GM19239 (cell line): Measurements from ENCODE around the gene SNCAIP.
"Not testable (repeated sequence)": the region's sequence is repeated elsewhere in the genome, so short reads cannot be mapped to it uniquely, and the experiment has no call there.

Experiments used
- DNase-seq: peaks from one replicate; pipeline ENCODE4 v3.0.0; 2011; ENCODE audit warnings: low spot score; ENCODE audit not compliant: insufficient read length
- FAIRE-seq: peaks from 2 replicates; lab custom pipeline; 2011; peaks lifted over from hg19 to GRCh38; lab: Jason Lieb, UNC

Gene SNCAIP

DNA sequence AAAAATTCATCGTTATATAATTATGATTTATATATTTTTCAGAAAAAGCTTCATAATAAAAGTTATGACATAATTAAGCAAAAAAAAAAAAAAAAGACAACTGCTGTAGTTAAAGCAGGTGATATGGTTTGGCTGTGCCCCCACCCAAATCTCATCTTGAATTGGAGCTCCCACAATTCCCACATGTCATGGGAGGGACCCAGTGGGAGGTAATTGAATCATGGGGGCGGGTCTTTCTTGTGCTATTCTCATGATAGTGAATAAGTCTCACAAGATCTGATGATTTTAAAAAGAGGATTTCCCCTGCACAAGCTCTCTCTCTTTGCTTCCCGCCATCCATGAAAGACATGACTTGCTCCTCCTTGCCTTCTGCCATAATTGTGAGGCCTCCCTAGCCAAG, 41.3 kb downstream of the SNCAIP start:
- not testable (repeated sequence) for DNase-seq, FAIRE-seq

GRCh38 chr5:122354293-122354692, 42.3 kb downstream of the SNCAIP start:
- DNase-seq (no peak), FAIRE-seq (no peak)

GRCh38 chr5:122355324-122355723, 43.3 kb downstream of the SNCAIP start:
- DNase-seq, result no peak
- FAIRE-seq, result no peak

- no peak for FAIRE-seq
- no peak for DNase-seq
These were observed 44.8 kb downstream of the SNCAIP start for GRCh38 chr5:122356855-122357254.

DNA sequence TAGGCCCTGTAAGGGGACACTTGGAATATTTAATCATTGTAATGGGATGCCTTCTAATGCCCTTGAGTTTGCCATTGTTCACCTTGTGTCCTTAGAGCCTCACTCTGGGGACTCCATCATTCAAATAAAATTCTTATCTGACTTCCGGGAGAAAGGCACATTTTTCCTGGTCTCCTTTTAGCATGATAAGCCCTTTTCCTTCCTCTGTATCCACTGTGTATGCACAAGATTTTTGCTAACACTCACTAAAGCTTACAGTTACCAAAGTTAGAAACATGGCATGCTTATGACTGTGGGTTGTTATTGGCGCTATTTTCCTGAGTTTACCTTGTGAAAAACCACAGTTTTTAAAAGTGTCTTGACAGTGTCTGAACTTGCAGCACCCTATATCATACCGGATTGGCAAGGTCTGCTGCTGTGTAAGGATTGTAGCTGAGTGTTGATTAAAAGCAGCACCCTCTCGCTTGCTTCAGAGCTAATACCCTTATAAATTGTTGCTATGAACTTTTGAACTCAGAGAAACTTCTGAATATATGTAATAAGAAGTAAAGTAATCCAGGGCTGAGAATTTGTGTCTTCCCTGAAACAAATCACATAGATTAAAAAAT, 46.4 kb downstream of the SNCAIP start:
- FAIRE-seq (no peak), DNase-seq (no peak)

- no peak for FAIRE-seq
These were observed 50.3 kb downstream of the SNCAIP start for GRCh38 chr5:122362361-122362760.

GRCh38 chr5:122363623-122364022, 51.6 kb downstream of the SNCAIP start:
- FAIRE-seq, result no peak
- no peak for DNase-seq

More at GRCh38 chr5:122362361-122362760, 50.3 kb downstream of the SNCAIP start:
- DNase-seq, result no peak

DNA sequence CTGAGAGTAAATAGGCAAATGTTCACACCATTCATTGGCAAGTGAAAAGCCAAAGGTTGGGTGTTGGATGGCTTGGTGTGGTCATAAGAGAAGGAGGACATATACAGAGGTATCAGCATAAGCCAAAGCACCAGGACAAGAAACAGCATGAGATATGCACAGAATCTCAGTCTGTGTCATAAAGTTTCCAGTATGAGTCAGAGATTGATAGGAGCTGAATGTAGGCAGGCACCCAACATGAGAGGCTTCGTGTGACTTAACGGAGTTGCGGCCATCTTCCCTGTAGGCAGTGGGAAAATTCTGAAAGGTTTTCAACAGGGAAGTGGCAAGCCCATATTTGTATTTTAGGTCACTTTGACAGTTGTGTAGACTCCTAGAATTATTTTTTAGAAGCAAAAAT, 54.5 kb downstream of the SNCAIP start:
- FAIRE-seq, result no peak

GRCh38 chr5:122367456-122367855, 55.4 kb downstream of the SNCAIP start:
- DNase-seq (no peak), FAIRE-seq (no peak)

More for the DNA sequence above, 54.5 kb downstream of the SNCAIP start:
- no peak for DNase-seq

DNA sequence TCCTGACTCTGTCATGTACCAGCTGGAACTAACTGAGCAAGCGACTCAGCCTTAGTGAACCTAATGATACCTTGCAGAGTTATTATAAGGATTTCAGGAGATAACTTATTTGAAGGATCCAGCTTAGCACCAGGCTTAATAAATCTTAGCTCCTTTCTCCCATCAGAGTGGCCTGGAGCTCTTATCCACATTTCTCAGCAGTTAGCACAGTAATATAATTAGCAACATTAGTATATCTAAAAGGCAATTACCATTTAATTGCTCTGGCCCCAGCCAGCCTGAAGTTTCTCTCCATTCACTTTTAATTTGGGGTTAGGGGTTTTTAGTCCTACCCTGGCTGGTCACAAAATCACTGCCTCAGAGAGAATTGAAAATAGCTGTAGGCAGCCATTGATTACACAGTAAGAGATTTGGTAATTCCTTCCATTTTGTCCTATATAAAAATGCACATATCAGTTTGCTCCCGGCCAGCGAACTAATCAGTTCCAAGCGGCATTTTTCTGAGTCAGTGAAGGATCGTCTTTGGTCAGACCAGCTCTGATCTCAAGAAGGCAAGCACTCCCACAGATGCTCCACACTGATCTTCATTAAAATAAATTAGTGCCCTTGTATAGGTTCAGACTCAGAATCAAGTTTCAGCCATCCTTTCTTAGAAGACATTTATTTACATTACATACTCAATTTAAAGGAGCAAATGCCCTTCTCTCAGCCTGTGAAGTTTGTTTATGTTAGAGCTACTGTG, 56.6 kb downstream of the SNCAIP start:
- FAIRE-seq (no peak), DNase-seq (no peak)

DNA sequence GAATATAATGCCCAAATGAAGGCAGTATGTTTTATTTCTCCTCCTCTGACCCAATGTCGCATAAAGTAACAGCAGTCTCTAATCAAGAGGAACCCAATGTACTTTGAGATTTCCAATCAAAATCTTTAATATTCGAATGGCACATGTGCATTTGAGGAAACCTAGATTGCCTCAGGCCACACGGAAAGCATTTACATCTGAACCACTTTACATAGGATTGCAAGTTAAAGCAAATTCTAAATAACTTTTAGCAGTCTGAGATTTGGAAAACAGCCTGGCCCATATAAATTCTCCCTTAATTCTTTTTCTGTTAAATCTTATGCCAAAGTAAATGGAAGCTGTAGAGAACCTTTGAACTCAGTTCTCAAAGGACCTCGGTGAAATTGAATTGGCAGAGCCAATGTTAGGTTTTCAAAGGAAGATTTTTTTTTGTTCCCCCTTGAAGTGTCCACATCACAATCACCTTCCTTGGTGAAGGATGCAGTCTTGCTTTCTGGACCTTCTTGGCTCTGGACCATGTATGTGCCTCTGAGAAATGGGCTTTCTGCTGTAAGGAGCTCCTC, 57.3 kb downstream of the SNCAIP start:
- no peak for DNase-seq
- FAIRE-seq, result no peak

GRCh38 chr5:122371511-122372151, 59.6 kb downstream of the SNCAIP start:
- no peak for FAIRE-seq
- no peak for DNase-seq

DNA sequence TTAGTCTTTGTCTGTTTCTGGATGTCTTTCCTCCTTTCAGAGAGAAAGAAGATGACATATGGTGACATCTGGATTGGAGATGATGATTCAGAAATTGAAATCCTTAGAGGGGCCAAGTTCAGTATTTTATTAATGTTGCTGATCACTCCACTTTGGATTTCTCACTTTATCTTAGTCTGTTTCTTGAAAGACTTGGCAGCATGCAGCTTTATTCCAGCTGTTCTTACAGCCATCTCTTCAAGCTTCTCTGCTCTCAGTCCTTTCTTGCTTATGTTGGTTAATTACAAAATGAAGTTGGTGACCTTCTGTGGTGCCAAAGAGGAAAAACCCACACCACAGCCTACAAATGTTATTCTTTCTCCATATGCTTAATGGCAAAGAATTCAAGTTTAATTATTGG, 62.1 kb downstream of the SNCAIP start:
- no peak for FAIRE-seq
- DNase-seq, result no peak

DNA sequence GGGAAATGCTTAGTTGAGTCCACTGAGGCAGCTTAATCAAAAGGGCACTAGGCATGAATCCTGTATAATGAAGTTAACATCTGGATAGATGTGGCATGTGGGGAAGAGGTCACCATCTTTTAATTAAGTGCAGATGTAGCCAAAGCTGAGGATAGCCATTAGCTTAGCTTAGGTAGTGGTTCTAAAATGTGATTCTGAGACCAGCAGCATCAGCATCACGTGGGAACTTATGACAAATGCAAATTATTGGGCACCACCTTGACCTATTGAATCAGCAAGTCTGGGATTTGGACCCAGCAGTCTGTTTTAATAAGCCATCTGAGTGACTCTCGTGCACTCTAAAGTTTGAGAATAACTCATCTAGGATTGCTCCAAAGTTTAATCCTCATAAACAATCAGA, 63.8 kb downstream of the SNCAIP start:
- DNase-seq (no peak), FAIRE-seq (no peak)

- FAIRE-seq, result no peak
- no peak for DNase-seq
These were observed 64.2 kb downstream of the SNCAIP start for GRCh38 chr5:122376250-122376649.

- no peak for DNase-seq
- FAIRE-seq, result no peak
These were observed 65.0 kb downstream of the SNCAIP start for GRCh38 chr5:122377026-122377425.

DNA sequence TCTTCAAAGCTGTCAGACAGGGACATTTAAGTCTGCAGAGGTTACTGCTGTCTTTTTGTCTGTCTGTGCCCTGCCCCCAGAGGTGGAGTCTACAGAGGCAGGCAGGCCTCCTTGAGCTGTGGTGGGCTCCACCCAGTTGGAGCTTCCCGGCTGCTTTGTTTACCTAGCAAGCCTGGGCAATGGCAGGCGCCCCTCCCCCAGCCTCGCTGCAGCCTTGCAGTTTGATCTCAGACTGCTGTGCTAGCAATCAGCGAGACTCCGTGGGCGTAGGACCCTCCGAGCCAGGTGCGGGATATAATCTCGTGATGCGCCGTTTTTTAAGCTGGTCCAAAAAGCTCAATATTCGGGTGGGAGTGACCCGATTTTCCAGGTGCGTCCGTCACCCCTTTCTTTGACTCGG, 70.9 kb downstream of the SNCAIP start:
- not testable (repeated sequence) for FAIRE-seq, DNase-seq

GRCh38 chr5:122384739-122385235, 72.8 kb downstream of the SNCAIP start:
- FAIRE-seq (no peak), DNase-seq (no peak)

GRCh38 chr5:122385286-122385685, 73.2 kb downstream of the SNCAIP start:
- FAIRE-seq (no peak), DNase-seq (no peak)

DNA sequence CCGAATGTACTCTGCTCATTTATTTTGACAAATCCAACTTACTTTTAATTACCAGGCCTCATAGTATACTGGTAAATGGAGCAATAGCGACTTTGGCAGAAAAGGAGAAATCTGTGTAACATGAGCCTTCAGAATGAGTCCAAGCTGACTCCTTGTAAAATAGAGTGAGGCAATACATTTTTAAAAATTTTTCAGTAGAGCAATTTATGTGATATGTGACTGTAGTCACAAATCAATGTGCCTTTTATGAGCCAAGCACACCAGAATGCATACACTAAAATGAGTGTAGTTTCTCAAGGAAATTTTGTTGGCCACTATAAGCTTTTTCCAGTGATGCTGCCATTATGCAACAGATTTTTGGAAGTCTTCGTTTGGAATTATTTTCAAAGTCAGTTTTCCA, 73.8 kb downstream of the SNCAIP start:
- DNase-seq, result no peak
- no peak for FAIRE-seq

DNA sequence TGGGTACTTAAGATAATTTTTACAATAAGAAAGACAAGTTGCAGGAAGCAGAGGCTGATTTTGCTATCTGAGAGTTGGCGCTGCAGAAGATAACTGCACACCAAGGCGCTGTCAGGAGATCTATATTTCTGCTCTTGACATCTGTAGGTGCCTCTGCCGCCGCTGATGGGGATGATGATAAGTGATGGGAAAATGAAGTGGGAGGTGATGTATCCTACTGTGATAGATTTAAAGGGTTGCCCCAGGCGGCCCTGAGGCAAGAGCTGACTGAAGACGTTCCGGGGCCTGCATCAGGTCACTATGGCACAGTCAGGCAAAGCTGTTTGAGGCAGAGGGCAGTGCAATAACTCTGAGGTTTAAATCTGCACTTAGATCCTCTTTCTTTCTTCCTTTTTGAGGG, 78.1 kb downstream of the SNCAIP start:
- no peak for FAIRE-seq
- DNase-seq, result no peak
